Osteocyte (in vitro differentiated cells): ENCODE results near the gene LCN2. TPM values are rescaled to one million over a fixed set of nuclear protein-coding genes. Genes with fewer than 3 reads are reported as not detected.

Experiments used
- DNase-seq: peaks from one replicate; pipeline ENCODE4 v3.0.0; 2021; ENCODE audit warnings: mixed read lengths; ENCODE audit not compliant: unreplicated experiment; ENCODE audit errors: extremely low spot score
- H3K27ac Mint-ChIP-seq: one replicate; pipeline ENCODE4 v1.8.0; 2021; ENCODE audit warnings: mild to moderate bottlenecking, mixed read lengths; ENCODE audit not compliant: unreplicated experiment
- H3K27me3 Mint-ChIP-seq: one replicate; pipeline ENCODE4 v1.8.0; 2021; ENCODE audit warnings: mixed read lengths; ENCODE audit not compliant: unreplicated experiment
- H3K36me3 Mint-ChIP-seq: one replicate; pipeline ENCODE4 v1.8.0; 2021; ENCODE audit warnings: mixed read lengths; ENCODE audit not compliant: unreplicated experiment
- H3K4me1 Mint-ChIP-seq: one replicate; pipeline ENCODE4 v1.8.0; 2021; ENCODE audit warnings: mixed read lengths; ENCODE audit not compliant: unreplicated experiment
- H3K4me3 Mint-ChIP-seq: one replicate; pipeline ENCODE4 v1.8.0; 2021; ENCODE audit warnings: mild to moderate bottlenecking, moderate library complexity, mixed read lengths; ENCODE audit not compliant: unreplicated experiment
- H3K9me3 Mint-ChIP-seq: one replicate; pipeline ENCODE4 v1.8.0; 2021; ENCODE audit warnings: mixed read lengths; ENCODE audit not compliant: unreplicated experiment
- CTCF ChIP-seq: fragments of 200-600 bp; sonication (generic); IDR thresholded peaks from 2 replicates; pipeline ENCODE4 v1.5.0; 2021; ENCODE audit warnings: antibody characterized with exemption, mild to moderate bottlenecking, moderate library complexity
- total RNA-seq: library from RNA; stranded (reverse); gene quantifications from 2 replicates; pipeline ENCODE4 v1.2.1, GENCODE V29; 2021

Gene LCN2
- total RNA-seq, 1 donor from 2014 or later, result not detected

- Mint-ChIP-seq H3K27ac (no peak overlapping the region), H3K4me1 (peaks cover 1% of the 10 kb centered on the region), H3K36me3 (no peaks in the 10 kb centered on the region), H3K9me3 (no peaks in the 10 kb centered on the region), H3K27me3 (peaks cover 2% of the 10 kb centered on the region), H3K4me3 (no peak overlapping the region)
- no peak for TF ChIP-seq CTCF
- DNase-seq, result no peak
These were observed 6.7 kb upstream of the LCN2 start for GRCh38 chr9:128142596-128142995.

GRCh38 chr9:128143525-128144238 lies 5.6 kb upstream of the LCN2 start:
- Mint-ChIP-seq H3K27ac (no peak overlapping the region), H3K4me3 (no peak overlapping the region), H3K4me1 (peaks cover 1% of the 10 kb centered on the region), H3K36me3 (no peaks in the 10 kb centered on the region), H3K27me3 (no peaks in the 10 kb centered on the region), H3K9me3 (no peaks in the 10 kb centered on the region)
- no peak for TF ChIP-seq CTCF
- no peak for DNase-seq

- Mint-ChIP-seq H3K4me3 (no peak overlapping the region), H3K4me1 (peaks cover 8% of the 10 kb centered on the region), H3K36me3 (no peaks in the 10 kb centered on the region), H3K27ac (no peak overlapping the region), H3K27me3 (no peaks in the 10 kb centered on the region), H3K9me3 (no peaks in the 10 kb centered on the region)
- no peak for DNase-seq
- no peak for TF ChIP-seq CTCF
These were observed 4.7 kb upstream of the LCN2 start for GRCh38 chr9:128144239-128145181.

- no peak overlapping the region for H3K27ac Mint-ChIP-seq
- no peaks in the 10 kb centered on the region for H3K9me3 Mint-ChIP-seq
- no peaks in the 10 kb centered on the region for H3K27me3 Mint-ChIP-seq
- H3K36me3 Mint-ChIP-seq, result no peaks in the 10 kb centered on the region
- no peak for TF ChIP-seq CTCF
- DNase-seq, result no peak
- H3K4me1 Mint-ChIP-seq, result peaks cover 8% of the 10 kb centered on the region
- no peak overlapping the region for H3K4me3 Mint-ChIP-seq
These were observed 3.7 kb upstream of the LCN2 start for GRCh38 chr9:128145536-128145935.

- peaks cover 8% of the 10 kb centered on the region for H3K4me1 Mint-ChIP-seq
- no peak overlapping the region for H3K4me3 Mint-ChIP-seq
- no peak for DNase-seq
- no peak for TF ChIP-seq CTCF
- no peaks in the 10 kb centered on the region for H3K36me3 Mint-ChIP-seq
- no peak overlapping the region for H3K27ac Mint-ChIP-seq
- H3K27me3 Mint-ChIP-seq, result no peaks in the 10 kb centered on the region
- H3K9me3 Mint-ChIP-seq, result no peaks in the 10 kb centered on the region
These were observed 3.3 kb upstream of the LCN2 start for GRCh38 chr9:128145951-128146351.
